HepG2 (cell line): ENCODE data around the gene FXYD6. TPM values are rescaled to one million over a fixed set of nuclear protein-coding genes. Genes with fewer than 3 reads are reported as not detected.

ENCODE experiments used
- ATAC-seq: fragments of 200-7000 bp; cut with Tn5 transposase; 3 replicates; pipeline ENCODE4 v1.9.1; 2020; ENCODE audit warnings: mild to moderate bottlenecking, moderate library complexity
- BruUV-seq: library from RNA; stranded (reverse); fragments of 400-500 nt; replicated peaks from 2 replicates; lab custom pipeline; 2021; lab: Mats Ljungman, UMichigan
- CTCF ChIA-PET: fragments of 300-600 bp; formaldehyde crosslinking; extraction: SDS; loops from one replicate; lab custom pipeline; 2021; ENCODE audit warnings: low total read pairs, inconsistent platforms, low intra/inter-chr PET ratio; lab: Yijun Ruan, JAX
- POLR2A ChIA-PET: fragments of 350-600 bp; sonication (Branson Sonifier 250); formaldehyde crosslinking; loops from one replicate; lab custom pipeline; 2020; ENCODE audit warnings: antibody characterized with exemption, inconsistent platforms; lab: Yijun Ruan, JAX
- DNase-seq: peaks from one replicate; pipeline ENCODE4 v3.0.0-alpha.2; 2015; ENCODE audit warnings: low spot score
- FAIRE-seq: peaks from 3 replicates; lab custom pipeline; 2011; peaks lifted over from hg19 to GRCh38; lab: Jason Lieb, UNC
- H2AFZ ChIP-seq: one replicate; pipeline ENCODE4 v1.6.1; 2011; ENCODE audit warnings: low read length, inconsistent platforms
- H3K27ac ChIP-seq: fragments of 300-600 bp; 3 replicates; pipeline ENCODE4 v1.8.0; 2011; ENCODE audit warnings: mixed run types, mild to moderate bottlenecking, mixed read lengths, low read length, inconsistent platforms; ENCODE audit not compliant: insufficient read depth; ENCODE audit errors: extremely low read length
- H3K27me3 ChIP-seq, 2 experiments: fragments of 200-600 bp in 1 of 2; 2 replicates in 1 of 2; 3 replicates in 1 of 2; pipeline versions ENCODE4 v1.6.0 to v1.8.0; 2011; ENCODE audit warnings: low read length in 2 of 2, mild to moderate bottlenecking in 2 of 2, moderate library complexity in 2 of 2, inconsistent platforms in 1 of 2; ENCODE audit not compliant: insufficient read depth in 2 of 2, control insufficient read depth in 1 of 2
- H3K36me3 ChIP-seq, 2 experiments: fragments of 200-600 bp in 1 of 2; replicated peaks in 1 of 2; 2 replicates in 1 of 2; 3 replicates in 1 of 2; pipeline versions ENCODE4 v1.5.1 to v1.8.0; 2011; ENCODE audit warnings: low read length in 2 of 2, inconsistent platforms in 1 of 2; ENCODE audit not compliant: insufficient read depth in 2 of 2, control insufficient read depth in 1 of 2
- H3K4me1 ChIP-seq: 2 replicates; pipeline ENCODE4 v1.5.1; 2012; ENCODE audit warnings: low read length, inconsistent platforms; ENCODE audit not compliant: insufficient read depth
- H3K4me2 ChIP-seq: 2 replicates; pipeline ENCODE4 v1.6.0; 2011; ENCODE audit warnings: low read depth, low read length, inconsistent platforms
- H3K4me3 ChIP-seq, 3 experiments: fragments of 200-600 bp in 1 of 3; sonication (generic), shearing (Covaris generic) in 1 of 3; replicated peaks in 1 of 3; 2 replicates each; pipeline ENCODE4 v1.5.1; 2011 to 2016; ENCODE audit warnings: low read length in 3 of 3, inconsistent platforms in 2 of 3, low read depth in 2 of 3, mild to moderate bottlenecking in 2 of 3, control low read depth in 1 of 3, mixed read lengths in 1 of 3; ENCODE audit not compliant: insufficient read depth in 1 of 3
- H3K79me2 ChIP-seq: one replicate; pipeline ENCODE4 v1.6.1; 2011; ENCODE audit warnings: low read length, inconsistent platforms; ENCODE audit not compliant: insufficient read depth
- H3K9ac ChIP-seq: 2 replicates; pipeline ENCODE4 v1.6.0; 2011; ENCODE audit warnings: mild to moderate bottlenecking, low read depth, low read length, inconsistent platforms; ENCODE audit not compliant: insufficient read depth
- H3K9me3 ChIP-seq: 2 replicates; pipeline ENCODE4 v1.5.1; 2012; ENCODE audit warnings: mild to moderate bottlenecking, low read length
- H4K20me1 ChIP-seq: 2 replicates; pipeline ENCODE4 v1.6.0; 2011; ENCODE audit warnings: inconsistent platforms, mild to moderate bottlenecking, low read length, moderate library complexity; ENCODE audit not compliant: insufficient read depth
- CCDC6 ChIP-seq: sonication (generic); formaldehyde crosslinking; IDR thresholded peaks from 2 replicates; pipeline ENCODE4 v1.8.1; 2022; ENCODE audit warnings: mild to moderate bottlenecking, missing genetic modification reagents, moderate library complexity
- PREB ChIP-seq: sonication (generic); formaldehyde crosslinking; IDR thresholded peaks from 2 replicates; pipeline ENCODE4 v1.4.0; 2020; ENCODE audit warnings: missing genetic modification reagents
- RAD51 ChIP-seq: fragments of 450-650 bp; IDR thresholded peaks from 2 replicates; pipeline ENCODE4 v1.6.1; 2016; ENCODE audit warnings: borderline replicate concordance
- SETDB1 ChIP-seq: sonication (generic); formaldehyde crosslinking; IDR thresholded peaks from 2 replicates; pipeline ENCODE4 v1.5.1; 2020; ENCODE audit warnings: missing genetic modification reagents, mild to moderate bottlenecking, borderline replicate concordance
- STAG1 ChIP-seq: sonication (generic); formaldehyde crosslinking; IDR thresholded peaks from 2 replicates; pipeline ENCODE4 v1.4.0; 2020; ENCODE audit warnings: missing genetic modification reagents
- TRAFD1 ChIP-seq: sonication (generic); formaldehyde crosslinking; IDR thresholded peaks from 2 replicates; pipeline ENCODE4 v1.5.1; 2020; ENCODE audit warnings: missing genetic modification reagents, mild to moderate bottlenecking, borderline replicate concordance
- ZNF143 ChIP-seq: sonication (generic); formaldehyde crosslinking; IDR thresholded peaks from 2 replicates; pipeline ENCODE4 v1.4.0; 2020; ENCODE audit warnings: missing genetic modification reagents
- ZNF333 ChIP-seq: sonication (generic); formaldehyde crosslinking; IDR thresholded peaks from 2 replicates; pipeline ENCODE4 v1.4.0; 2020; ENCODE audit warnings: mild to moderate bottlenecking, missing genetic modification reagents, borderline replicate concordance
- ZNF441 ChIP-seq: sonication (generic); formaldehyde crosslinking; IDR thresholded peaks from 2 replicates; pipeline ENCODE4 v1.7.0; 2021; ENCODE audit warnings: missing genetic modification reagents, borderline replicate concordance
- WGBS: methylation state at CpG from one replicate; pipeline ENCODE4 v1.1.6; 2017; ENCODE audit warnings: low lambda C conversion rate; 5-methylcytosine and 5-hydroxymethylcytosine counted together
- in situ Hi-C: cut with HindIII; loops from 2 replicates; pipeline ENCODE4 v1.10.0; 2017; ENCODE audit warnings: low pct_unique_long_range_greater_than_20kb; ENCODE audit not compliant: extremely low pct_ligation_motif_present
- intact Hi-C: fragments of 100-400 bp; cut with micrococcal nuclease; formaldehyde crosslinking; loops from one replicate; pipeline ENCODE4 v1.10.0; 2022; ENCODE audit not compliant: unreplicated experiment
- polyA plus RNA-seq, 8 experiments: library from polyadenylated mRNA; depleted of rRNA in 3 of 8; stranded (reverse) in 7 of 8; unstranded in 1 of 8; fragments of >200 nt; fragmentation: Illumina TruSeq in 4 of 8; extraction: Trizol in 4 of 8; gene quantifications; 2 replicates each; pipeline versions ENCODE4 v1.2.1 to v1.2.3, GENCODE V29; 2011 to 2016; ENCODE audit warnings: low read depth in 4 of 8, missing spikeins in 1 of 8, mixed read lengths in 1 of 8; ENCODE audit not compliant: insufficient read depth in 1 of 8
- total RNA-seq, 5 experiments: library from RNA; depleted of rRNA; stranded (reverse); fragments of >200 nt; fragmentation: Illumina TruSeq; extraction: Trizol; gene quantifications; 2 replicates each; pipeline ENCODE4 v1.2.3, GENCODE V29; 2016; ENCODE audit warnings: low read depth in 1 of 5

FXYD6 gene
- total and polyA plus RNA-seq, 2 of the 13 experiments (the other 11 are each of a cell fraction or from before 2014, with no cell fraction given): not detected

GRCh38 chr11:117842131-117842941 is 34.1 kb downstream of the FXYD6 start:
- intact Hi-C loops: loop anchor here (10.0 kb wide), 1 partner anchor 62 kb away; no protein-coding TSS in a partner anchor
- no peak for DNase-seq
- 29% methylated on average over 8 of the region's 16 CpGs for WGBS
- CTCF ChIA-PET: interaction anchor here (3.9 kb wide), 1 partner anchor 105 kb away, joined by 33 read pairs; no protein-coding TSS in a partner anchor
- H3K4me3 ChIP-seq: no peak overlapping the region
- H3K9me3 ChIP-seq: no peaks in the 10 kb centered on the region
- H3K4me2 ChIP-seq: no peak overlapping the region
- H3K36me3 ChIP-seq: no peaks in the 10 kb centered on the region
- TF ChIP-seq ZNF441 (CRISPR knock-in tag) (no peak), ZNF143 (no peak), RAD51 (no peak), ZNF333 (CRISPR knock-in tag) (no peak), SETDB1 (CRISPR knock-in tag) (no peak), STAG1 (CRISPR knock-in tag) (no peak), CCDC6 (CRISPR knock-in tag) (no peak), TRAFD1 (CRISPR knock-in tag) (no peak), PREB (no peak)
- H3K4me1 ChIP-seq: peaks cover 8% of the 10 kb centered on the region; the same call in 1 of the 2 replicates
- no peak overlapping the region for H3K9ac ChIP-seq
- H2AFZ ChIP-seq: no peak overlapping the region
- no peaks in the 10 kb centered on the region for H4K20me1 ChIP-seq
- no peak overlapping the region for H3K27ac ChIP-seq
- no peak for ATAC-seq
- POLR2A ChIA-PET: no interaction called here
- peaks cover 10 to 41% of the 10 kb centered on the region in 2 experiments; a peak in 3 of 5 replicates for H3K27me3 ChIP-seq
- in situ Hi-C loops: no loop called here
- no peak for FAIRE-seq
- H3K79me2 ChIP-seq: no peaks in the 10 kb centered on the region
- no TSS peak for BruUV-seq
